K562 (cell line): ENCODE measurements around the gene CFDP1. TPM values are rescaled to one million over a fixed set of nuclear protein-coding genes. Genes with fewer than 3 reads are reported as not detected.

ENCODE experiments used
- ATAC-seq: fragments of 200-7000 bp; cut with Tn5 transposase; 3 replicates; pipeline ENCODE4 v1.9.1; 2020; ENCODE audit warnings: moderate library complexity
- BruUV-seq: library from RNA; stranded (reverse); fragments of 400-500 nt; replicated peaks from 2 replicates; lab custom pipeline; 2021; lab: Mats Ljungman, UMichigan
- CTCF ChIA-PET: fragments of 300-600 bp; formaldehyde crosslinking; extraction: SDS; loops from one replicate; lab custom pipeline; 2021; ENCODE audit warnings: low intra/inter-chr PET ratio; lab: Yijun Ruan, JAX
- POLR2A ChIA-PET: fragments of 300-600, 350-650 bp; sonication (Branson Sonifier 250); formaldehyde crosslinking; extraction: SDS; loops from one replicate; lab custom pipeline; 2021; ENCODE audit warnings: antibody characterized with exemption, inconsistent platforms; lab: Yijun Ruan, JAX
- DNase-seq, 4 experiments: peaks; one replicate each; pipeline versions ENCODE4 v3.0.0 to v3.0.0-alpha.2; 2011 to 2018; ENCODE audit warnings: low spot score in 3 of 4, mixed read lengths in 3 of 4; ENCODE audit errors: extremely low read depth in 1 of 4
- FAIRE-seq: peaks from 2 replicates; lab custom pipeline; 2011; peaks lifted over from hg19 to GRCh38; lab: Jason Lieb, UNC
- H2AFZ ChIP-seq: 2 replicates; pipeline ENCODE4 v1.6.0; 2011; ENCODE audit warnings: low read depth, low read length, control low read depth, inconsistent platforms
- H3K27ac ChIP-seq: fragments of 200-600 bp; 3 replicates; pipeline ENCODE4 v1.8.0; 2011; ENCODE audit warnings: low read depth, mild to moderate bottlenecking, control low read depth, inconsistent platforms, low read length, moderate library complexity, mixed read lengths; ENCODE audit errors: extremely low read depth
- H3K27me3 ChIP-seq, 2 experiments: fragments of 300-600 bp in 1 of 2; 2 replicates in 1 of 2; 3 replicates in 1 of 2; pipeline versions ENCODE4 v1.6.0 to v1.8.0; 2011; ENCODE audit warnings: inconsistent platforms in 2 of 2, low read length in 2 of 2, mild to moderate bottlenecking in 1 of 2, mixed read lengths in 1 of 2, moderate library complexity in 1 of 2; ENCODE audit not compliant: control insufficient read depth in 2 of 2, insufficient read depth in 2 of 2
- H3K36me3 ChIP-seq: fragments of 300-600 bp; 3 replicates; pipeline ENCODE4 v1.8.0; 2011; ENCODE audit warnings: mild to moderate bottlenecking, low read length, inconsistent platforms; ENCODE audit not compliant: control insufficient read depth, insufficient read depth
- H3K4me1 ChIP-seq, 2 experiments: fragments of 200-600 bp in 1 of 2; replicated peaks in 1 of 2; 2 replicates in 1 of 2; 3 replicates in 1 of 2; pipeline versions ENCODE4 v1.5.1 to v1.8.0; 2011; ENCODE audit warnings: inconsistent platforms in 2 of 2, low read length in 2 of 2, mild to moderate bottlenecking in 1 of 2, mixed read lengths in 1 of 2, moderate library complexity in 1 of 2; ENCODE audit not compliant: control insufficient read depth in 2 of 2, insufficient read depth in 2 of 2
- H3K4me2 ChIP-seq: 2 replicates; pipeline ENCODE4 v1.6.1; 2011; ENCODE audit warnings: low read length, control low read depth, inconsistent platforms, mixed read lengths; ENCODE audit not compliant: insufficient read depth
- H3K4me3 ChIP-seq: fragments of 200-600 bp; sonication (generic), shearing (Covaris generic); 2 replicates; pipeline ENCODE4 v1.5.1; 2016; ENCODE audit warnings: control low read depth, inconsistent platforms
- H3K79me2 ChIP-seq: fragments of 200-600 bp; 3 replicates; pipeline ENCODE4 v1.8.0; 2011; ENCODE audit warnings: low read length, inconsistent platforms; ENCODE audit not compliant: control insufficient read depth, insufficient read depth
- H3K9ac ChIP-seq, 2 experiments: 2 replicates each; pipeline versions ENCODE4 v1.6.0 to v1.6.1; 2011; ENCODE audit warnings: low read depth in 2 of 2, low read length in 2 of 2, control low read depth in 1 of 2, inconsistent platforms in 1 of 2, mild to moderate bottlenecking in 1 of 2, mixed read lengths in 1 of 2; ENCODE audit not compliant: insufficient read depth in 1 of 2
- H3K9me1 ChIP-seq: one replicate; pipeline ENCODE4 v1.6.0; 2011; ENCODE audit warnings: inconsistent platforms, mild to moderate bottlenecking, low read length, moderate library complexity; ENCODE audit not compliant: control insufficient read depth, insufficient read depth
- H3K9me3 ChIP-seq: replicated peaks from 2 replicates; pipeline ENCODE4 v1.5.1; 2011; ENCODE audit warnings: low read depth, low read length, inconsistent platforms; ENCODE audit not compliant: control insufficient read depth, insufficient read depth
- H4K20me1 ChIP-seq: replicated peaks from 2 replicates; pipeline ENCODE4 v1.6.1; 2011; ENCODE audit warnings: low read length, inconsistent platforms, mixed read lengths; ENCODE audit not compliant: control insufficient read depth, insufficient read depth
- BRF1 ChIP-seq: IDR thresholded peaks from 3 replicates; pipeline ENCODE4 v1.6.1; 2011; ENCODE audit warnings: borderline replicate concordance, mild to moderate bottlenecking; ENCODE audit not compliant: insufficient read length; ENCODE audit errors: extremely low read depth
- IRF2 ChIP-seq: sonication (generic); formaldehyde crosslinking; IDR thresholded peaks from 2 replicates; pipeline ENCODE4 v1.8.1; 2022; ENCODE audit warnings: mild to moderate bottlenecking, missing genetic modification reagents
- ZNF3 ChIP-seq: fragments of 250-450 bp; sonication (Bioruptor Pico); IDR thresholded peaks from 2 replicates; pipeline ENCODE4 v1.5.0; 2021; ENCODE audit warnings: mild to moderate bottlenecking, moderate library complexity
- WGBS: fragments of 100-300 bp; shearing (Covaris generic); methylation state at CpG from one replicate; pipeline ENCODE4 v1.1.6; 2016; ENCODE audit warnings: low coverage, mixed read lengths; ENCODE audit not compliant: insufficient coverage; ENCODE audit errors: missing lambda C conversion rate; 5-methylcytosine and 5-hydroxymethylcytosine counted together
- in situ Hi-C: fragments of 300-500 bp; cut with MboI; formaldehyde crosslinking; loops from 4 replicates; pipeline ENCODE4 v1.15.0; 2018; ENCODE audit warnings: inconsistent platforms, mixed read lengths
- intact Hi-C: fragments of 100-400 bp; cut with micrococcal nuclease; formaldehyde crosslinking; loops from 2 replicates; pipeline ENCODE4 v1.14.2; 2022
- polyA plus RNA-seq, 8 experiments: library from polyadenylated mRNA; depleted of rRNA in 4 of 8; stranded (reverse) in 5 of 8; unstranded in 3 of 8; fragments of >200 nt; fragmentation: Nextera tagmentation in 2 of 8; fragmentation: Illumina TruSeq in 1 of 8; extraction: Ambion mirVana in 2 of 8; extraction: Trizol in 1 of 8; gene quantifications; 2 replicates each; pipeline versions ENCODE4 v1.2.1 to v1.2.3, GENCODE V29; 2011 to 2014; ENCODE audit warnings: inconsistent platforms in 1 of 8, missing spikeins in 1 of 8
- total RNA-seq, 7 experiments: library from RNA; depleted of rRNA in 6 of 7; stranded (reverse); fragments of >200 nt in 6 of 7; fragmentation: Illumina TruSeq in 2 of 7; extraction: Trizol in 2 of 7; gene quantifications; 2 replicates each; pipeline versions ENCODE4 v1.2.1 to v1.2.3, GENCODE V29; 2011 to 2021; ENCODE audit warnings: low replicate concordance in 1 of 7
- TF ChIP-seq, protein P1 (sequence below): fragments of 150-350 bp; conservative IDR thresholded peaks from 2 replicates; pipeline ENCODE4 v1.6.1; 2014; ENCODE audit warnings: low read length

CFDP1 gene
- total and polyA plus RNA-seq, 9 of the 15 experiments (the other 6 are each of a cell fraction or from before 2014, with no cell fraction given), result 31.5 to 78.4 (median 61.7) TPM

DNA sequence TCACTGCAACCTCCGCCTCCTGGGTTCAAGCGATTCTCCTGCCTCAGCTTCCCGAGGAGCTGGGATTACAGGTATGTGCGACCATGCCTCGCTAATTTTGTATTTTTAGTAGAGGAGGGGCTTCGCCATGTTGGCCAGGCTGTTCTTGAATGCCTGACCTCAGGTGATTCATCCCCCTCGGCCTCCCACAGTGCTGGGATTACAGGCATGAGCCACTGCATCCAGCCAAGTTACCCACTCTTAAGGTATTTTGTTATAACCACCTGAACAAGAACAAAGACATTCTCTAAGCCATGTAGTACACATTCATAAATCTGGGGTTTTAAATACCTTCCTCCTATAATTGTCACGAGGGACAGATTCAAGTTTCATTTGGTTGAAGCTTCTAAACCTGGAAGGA lies 43.5 kb upstream of the CFDP1 start:
- Histone ChIP-seq H3K9ac (no peak overlapping the region), H3K4me2 (no peak overlapping the region)
- POLR2A ChIA-PET, result interaction anchor here (0.6 to 0.8 kb wide), 3 partner anchors 10 to 306 kb away, joined by 3 read pairs; no protein-coding TSS in a partner anchor

More for the DNA sequence above, 43.5 kb upstream of the CFDP1 start:
- TF ChIP-seq BRF1 (no peak), IRF2 (no peak), ZNF3 (CRISPR knock-in tag) (no peak)
- TF ChIP-seq, protein P1, sequence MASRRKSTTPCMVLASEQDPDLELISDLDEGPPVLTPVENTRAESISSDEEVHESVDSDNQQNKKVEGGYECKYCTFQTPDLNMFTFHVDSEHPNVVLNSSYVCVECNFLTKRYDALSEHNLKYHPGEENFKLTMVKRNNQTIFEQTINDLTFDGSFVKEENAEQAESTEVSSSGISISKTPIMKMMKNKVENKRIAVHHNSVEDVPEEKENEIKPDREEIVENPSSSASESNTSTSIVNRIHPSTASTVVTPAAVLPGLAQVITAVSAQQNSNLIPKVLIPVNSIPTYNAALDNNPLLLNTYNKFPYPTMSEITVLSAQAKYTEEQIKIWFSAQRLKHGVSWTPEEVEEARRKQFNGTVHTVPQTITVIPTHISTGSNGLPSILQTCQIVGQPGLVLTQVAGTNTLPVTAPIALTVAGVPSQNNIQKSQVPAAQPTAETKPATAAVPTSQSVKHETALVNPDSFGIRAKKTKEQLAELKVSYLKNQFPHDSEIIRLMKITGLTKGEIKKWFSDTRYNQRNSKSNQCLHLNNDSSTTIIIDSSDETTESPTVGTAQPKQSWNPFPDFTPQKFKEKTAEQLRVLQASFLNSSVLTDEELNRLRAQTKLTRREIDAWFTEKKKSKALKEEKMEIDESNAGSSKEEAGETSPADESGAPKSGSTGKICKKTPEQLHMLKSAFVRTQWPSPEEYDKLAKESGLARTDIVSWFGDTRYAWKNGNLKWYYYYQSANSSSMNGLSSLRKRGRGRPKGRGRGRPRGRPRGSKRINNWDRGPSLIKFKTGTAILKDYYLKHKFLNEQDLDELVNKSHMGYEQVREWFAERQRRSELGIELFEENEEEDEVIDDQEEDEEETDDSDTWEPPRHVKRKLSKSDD, result no peak
- intact Hi-C loops (no loop called here), in situ Hi-C loops (loop anchor here (10.0 kb wide), 1 partner anchor 288 kb away; no protein-coding TSS in a partner anchor)
- H3K4me3 ChIP-seq, result no peak overlapping the region
- H3K9me3 ChIP-seq, result no peaks in the 10 kb centered on the region
- H2AFZ ChIP-seq, result no peak overlapping the region
- no peak for DNase-seq
- BruUV-seq, result no TSS peak
- no peak for FAIRE-seq
- H3K27me3 ChIP-seq, result peaks cover 13 to 42% of the 10 kb centered on the region in 2 experiments; a peak in 3 of 5 replicates
- peaks cover 0 to 9% of the 10 kb centered on the region in 2 experiments; a peak in 2 of 5 replicates for H3K4me1 ChIP-seq
- no peaks in the 10 kb centered on the region for H3K79me2 ChIP-seq
- H3K27ac ChIP-seq, result no peak overlapping the region
- 7% methylated on average over 8 of the region's 8 CpGs for WGBS
- ATAC-seq, result no peak
- no peaks in the 10 kb centered on the region; the same call in 1 of the 2 replicates for H4K20me1 ChIP-seq
- CTCF ChIA-PET, result no interaction called here
- H3K9me1 ChIP-seq, result no peaks in the 10 kb centered on the region
- H3K36me3 ChIP-seq, result no peaks in the 10 kb centered on the region
